Activated CD4-positive, alpha-beta memory T cell treated with anti-CD3 and anti-CD28 coated beads for 36 hours (primary cell): Measurements from ENCODE around the gene JAKMIP3. TPM values are rescaled to one million over a fixed set of nuclear protein-coding genes. Genes with fewer than 3 reads are reported as not detected.
A peak's percentile ranks its signal among the peaks of the same experiment; 100 is the strongest.

ENCODE experiments used
- CTCF ChIA-PET: fragments of 350-600 bp; sonication (Branson Sonifier 250); formaldehyde crosslinking; loops from one replicate; lab custom pipeline; 2021; ENCODE audit warnings: antibody characterized with exemption, inconsistent platforms; lab: Charles Lee
- POLR2A ChIA-PET: fragments of 350-600 bp; sonication (Branson Sonifier 250); formaldehyde crosslinking; loops from one replicate; lab custom pipeline; 2021; ENCODE audit warnings: antibody characterized with exemption; lab: Charles Lee
- DNase-seq: peaks from one replicate; pipeline ENCODE4 v3.0.0-alpha.2; 2020
- H3K27ac Mint-ChIP-seq: one replicate; pipeline ENCODE4 v1.8.0; 2021; ENCODE audit warnings: mixed read lengths
- H3K27me3 Mint-ChIP-seq: one replicate; pipeline ENCODE4 v1.8.0; 2021; ENCODE audit warnings: mixed read lengths
- H3K36me3 Mint-ChIP-seq: one replicate; pipeline ENCODE4 v1.8.0; 2021; ENCODE audit warnings: mixed read lengths
- H3K4me1 Mint-ChIP-seq: one replicate; pipeline ENCODE4 v1.8.0; 2021; ENCODE audit warnings: low read depth, mixed read lengths
- H3K4me3 Mint-ChIP-seq: one replicate; pipeline ENCODE4 v1.8.0; 2021; ENCODE audit warnings: mild to moderate bottlenecking, mixed read lengths
- H3K9me3 Mint-ChIP-seq: one replicate; pipeline ENCODE4 v1.8.0; 2021; ENCODE audit warnings: mixed read lengths
- intact Hi-C: fragments of 100-400 bp; cut with micrococcal nuclease; formaldehyde crosslinking; loops from one replicate; pipeline ENCODE4 v1.15.1; 2023
- total RNA-seq, 2 experiments: library from RNA; stranded (reverse); gene quantifications; one replicate each; pipeline ENCODE4 v1.2.3, GENCODE V29; 2021

Gene JAKMIP3
- total RNA-seq, 2 experiments from 2014 or later: 0.77 to 0.95 TPM

GRCh38 chr10:132110713-132111112, 45.0 kb downstream of the JAKMIP3 start:
- Mint-ChIP-seq H3K36me3 (no peaks in the 10 kb centered on the region), H3K27ac (no peak overlapping the region), H3K4me3 (no peak overlapping the region), H3K9me3 (no peaks in the 10 kb centered on the region), H3K27me3 (no peaks in the 10 kb centered on the region), H3K4me1 (no peaks in the 10 kb centered on the region)
- POLR2A ChIA-PET: no interaction called here
- CTCF ChIA-PET: no interaction called here
- no peak for DNase-seq
- intact Hi-C loops: no loop called here

- H3K36me3 Mint-ChIP-seq: no peaks in the 10 kb centered on the region
- no peak overlapping the region for H3K4me3 Mint-ChIP-seq
- no peak overlapping the region for H3K27ac Mint-ChIP-seq
- DNase-seq: no peak
- ChIA-PET POLR2A (no interaction called here), CTCF (no interaction called here)
- no peaks in the 10 kb centered on the region for H3K4me1 Mint-ChIP-seq
- H3K9me3 Mint-ChIP-seq: no peaks in the 10 kb centered on the region
- H3K27me3 Mint-ChIP-seq: no peaks in the 10 kb centered on the region
- intact Hi-C loops: no loop called here
Measured at GRCh38 chr10:132111121-132111731, 45.5 kb downstream of the JAKMIP3 start.

- no peaks in the 10 kb centered on the region for H3K27me3 Mint-ChIP-seq
- H3K27ac Mint-ChIP-seq: no peak overlapping the region
- H3K9me3 Mint-ChIP-seq: no peaks in the 10 kb centered on the region
- CTCF ChIA-PET: no interaction called here
- intact Hi-C loops: no loop called here
- DNase-seq: no peak
- POLR2A ChIA-PET: no interaction called here
- H3K4me1 Mint-ChIP-seq: no peaks in the 10 kb centered on the region
- no peaks in the 10 kb centered on the region for H3K36me3 Mint-ChIP-seq
- no peak overlapping the region for H3K4me3 Mint-ChIP-seq
Measured at GRCh38 chr10:132111871-132112341, 46.2 kb downstream of the JAKMIP3 start.

GRCh38 chr10:132112611-132113010, 46.9 kb downstream of the JAKMIP3 start:
- no peak for DNase-seq
- no peak overlapping the region for H3K27ac Mint-ChIP-seq
- H3K4me1 Mint-ChIP-seq: no peaks in the 10 kb centered on the region
- H3K27me3 Mint-ChIP-seq: no peaks in the 10 kb centered on the region
- H3K9me3 Mint-ChIP-seq: no peaks in the 10 kb centered on the region
- CTCF ChIA-PET: no interaction called here
- POLR2A ChIA-PET: no interaction called here
- intact Hi-C loops: no loop called here
- H3K36me3 Mint-ChIP-seq: no peaks in the 10 kb centered on the region
- no peak overlapping the region for H3K4me3 Mint-ChIP-seq

- no peaks in the 10 kb centered on the region for H3K27me3 Mint-ChIP-seq
- POLR2A ChIA-PET: no interaction called here
- H3K4me3 Mint-ChIP-seq: no peak overlapping the region
- CTCF ChIA-PET: no interaction called here
- H3K36me3 Mint-ChIP-seq: no peaks in the 10 kb centered on the region
- DNase-seq: peak; percentile 1
- H3K27ac Mint-ChIP-seq: no peak overlapping the region
- intact Hi-C loops: no loop called here
- no peaks in the 10 kb centered on the region for H3K4me1 Mint-ChIP-seq
- no peaks in the 10 kb centered on the region for H3K9me3 Mint-ChIP-seq
Measured at GRCh38 chr10:132113206-132113605, 47.5 kb downstream of the JAKMIP3 start.

- H3K4me3 Mint-ChIP-seq: no peak overlapping the region
Measured at GRCh38 chr10:132113766-132114365, 48.1 kb downstream of the JAKMIP3 start.

GRCh38 chr10:132114953-132115520, 49.3 kb downstream of the JAKMIP3 start:
- CTCF ChIA-PET: interaction anchor here (1.1 kb wide), 1 partner anchor 27 kb away, joined by 3 read pairs; no protein-coding TSS in a partner anchor
- Mint-ChIP-seq H3K27ac (no peak overlapping the region), H3K27me3 (no peaks in the 10 kb centered on the region), H3K4me1 (no peaks in the 10 kb centered on the region), H3K36me3 (no peaks in the 10 kb centered on the region), H3K9me3 (no peaks in the 10 kb centered on the region), H3K4me3 (no peak overlapping the region)
- no peak for DNase-seq
- POLR2A ChIA-PET: no interaction called here
- intact Hi-C loops: no loop called here

More at GRCh38 chr10:132113766-132114365, 48.1 kb downstream of the JAKMIP3 start:
- intact Hi-C loops: no loop called here
- ChIA-PET CTCF (no interaction called here), POLR2A (no interaction called here)
- H3K27me3 Mint-ChIP-seq: no peaks in the 10 kb centered on the region
- no peak for DNase-seq
- no peaks in the 10 kb centered on the region for H3K9me3 Mint-ChIP-seq
- H3K27ac Mint-ChIP-seq: no peak overlapping the region
- H3K4me1 Mint-ChIP-seq: no peaks in the 10 kb centered on the region
- H3K36me3 Mint-ChIP-seq: no peaks in the 10 kb centered on the region

Other genes starting within 250 kb of the JAKMIP3 start
- gene PPP2R2D, start 164.9 kb upstream of the JAKMIP3 start, total RNA-seq: 10 to 100 TPM; 31.9 to 32.3 TPM
- gene BNIP3, start 84.0 kb upstream of the JAKMIP3 start, total RNA-seq: 10 to 100 TPM; 84.9 to 86.9 TPM
- 1 to 10 TPM; 7.0 to 7.2 TPM for gene DPYSL4, start 121.0 kb downstream of the JAKMIP3 start, total RNA-seq
- 10 to 100 TPM; 14.8 to 16.1 TPM for gene STK32C, start 242.0 kb downstream of the JAKMIP3 start, total RNA-seq